Endothelial cell of umbilical vein (primary cell): ENCODE data around the gene SIAH2.

ENCODE experiments used
- EZH2 ChIP-seq: IDR thresholded peaks from 2 replicates; pipeline ENCODE4 v1.6.1; 2012; ENCODE audit warnings: borderline replicate concordance, low read depth, mild to moderate bottlenecking, moderate library complexity, low read length, inconsistent platforms; ENCODE audit not compliant: severe bottlenecking
- FOS ChIP-seq: IDR thresholded peaks from 2 replicates; pipeline ENCODE4 v1.6.1; 2011; ENCODE audit warnings: mild to moderate bottlenecking, low read length, moderate library complexity, borderline replicate concordance; ENCODE audit not compliant: insufficient read depth
- GATA2 ChIP-seq: IDR thresholded peaks from 2 replicates; pipeline ENCODE4 v1.7.0; 2011; ENCODE audit warnings: low read depth, mild to moderate bottlenecking, moderate library complexity, mixed read lengths, low read length; ENCODE audit not compliant: insufficient read length, insufficient read depth
- JUN ChIP-seq: IDR thresholded peaks from 2 replicates; pipeline ENCODE4 v1.6.1; 2011; ENCODE audit warnings: borderline replicate concordance, low read depth; ENCODE audit not compliant: insufficient read length, insufficient read depth
- MYC ChIP-seq: IDR thresholded peaks from one replicate; pipeline ENCODE4 v1.6.1; 2011; ENCODE audit warnings: mild to moderate bottlenecking, low read depth, low read length
- POLR2A ChIP-seq: IDR thresholded peaks from 2 replicates; pipeline ENCODE4 v1.6.1; 2012; ENCODE audit warnings: low read depth, mild to moderate bottlenecking, control low read depth, low read length
- POLR2AphosphoS5 ChIP-seq: IDR thresholded peaks from 2 replicates; pipeline ENCODE4 v1.6.1; 2012; ENCODE audit warnings: low read depth, mild to moderate bottlenecking, control low read depth, low read length, moderate library complexity; ENCODE audit not compliant: insufficient read depth
- TF ChIP-seq, protein P1 (sequence below), 2 donors: IDR thresholded peaks; 1 replicate in 1 of 2; 2 replicates in 1 of 2; pipeline ENCODE4 v1.5.1; 2011; ENCODE audit warnings: low read length in 2 of 2, mild to moderate bottlenecking in 2 of 2, moderate library complexity in 2 of 2, control low read depth in 1 of 2, inconsistent platforms in 1 of 2, low read depth in 1 of 2; ENCODE audit not compliant: insufficient read depth in 1 of 2; ENCODE audit errors: extremely low read depth in 1 of 2
- TF ChIP-seq, protein P2 (sequence below): IDR thresholded peaks from 2 replicates; pipeline ENCODE4 v1.6.1; 2011; ENCODE audit not compliant: insufficient read depth, insufficient read length

DNA sequence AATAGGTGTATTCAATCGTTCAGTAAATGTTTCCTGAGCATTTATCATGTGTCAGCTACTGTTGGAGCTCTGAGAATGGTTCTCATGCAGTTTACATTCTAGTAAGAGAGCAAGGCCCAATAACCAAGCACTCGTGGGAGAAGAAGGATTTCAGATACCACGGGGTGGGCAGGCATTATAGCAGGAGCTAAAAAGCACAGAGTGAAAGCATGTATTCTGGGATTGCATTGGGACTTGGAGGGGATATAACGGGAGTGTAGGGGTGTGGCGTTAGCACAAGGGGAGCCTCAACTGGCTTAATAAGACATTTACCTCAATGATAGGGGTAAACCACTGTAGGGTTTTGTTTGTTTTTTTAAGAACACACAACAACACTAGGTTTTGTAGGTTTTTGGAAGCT is 1.6 kb upstream of the SIAH2 start:
- TF ChIP-seq MYC (no peak), POLR2AphosphoS5 (no peak), POLR2A (no peak), EZH2 (no peak), JUN (no peak), FOS (no peak), GATA2 (no peak)
- TF ChIP-seq, protein P1, sequence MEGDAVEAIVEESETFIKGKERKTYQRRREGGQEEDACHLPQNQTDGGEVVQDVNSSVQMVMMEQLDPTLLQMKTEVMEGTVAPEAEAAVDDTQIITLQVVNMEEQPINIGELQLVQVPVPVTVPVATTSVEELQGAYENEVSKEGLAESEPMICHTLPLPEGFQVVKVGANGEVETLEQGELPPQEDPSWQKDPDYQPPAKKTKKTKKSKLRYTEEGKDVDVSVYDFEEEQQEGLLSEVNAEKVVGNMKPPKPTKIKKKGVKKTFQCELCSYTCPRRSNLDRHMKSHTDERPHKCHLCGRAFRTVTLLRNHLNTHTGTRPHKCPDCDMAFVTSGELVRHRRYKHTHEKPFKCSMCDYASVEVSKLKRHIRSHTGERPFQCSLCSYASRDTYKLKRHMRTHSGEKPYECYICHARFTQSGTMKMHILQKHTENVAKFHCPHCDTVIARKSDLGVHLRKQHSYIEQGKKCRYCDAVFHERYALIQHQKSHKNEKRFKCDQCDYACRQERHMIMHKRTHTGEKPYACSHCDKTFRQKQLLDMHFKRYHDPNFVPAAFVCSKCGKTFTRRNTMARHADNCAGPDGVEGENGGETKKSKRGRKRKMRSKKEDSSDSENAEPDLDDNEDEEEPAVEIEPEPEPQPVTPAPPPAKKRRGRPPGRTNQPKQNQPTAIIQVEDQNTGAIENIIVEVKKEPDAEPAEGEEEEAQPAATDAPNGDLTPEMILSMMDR (IDR thresholded peaks at IDR 0.05; ENCODE audit: extremely low read depth in 1 of 2, insufficient read depth in 1 of 2, low read depth in 1 of 2, low read length in 2 of 2): no peak
- TF ChIP-seq, protein P2, sequence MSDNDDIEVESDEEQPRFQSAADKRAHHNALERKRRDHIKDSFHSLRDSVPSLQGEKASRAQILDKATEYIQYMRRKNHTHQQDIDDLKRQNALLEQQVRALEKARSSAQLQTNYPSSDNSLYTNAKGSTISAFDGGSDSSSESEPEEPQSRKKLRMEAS: no peak
